B cell (primary cell): ENCODE results near the gene GADL1.

Experiments
- CTCF ChIP-seq: fragments of 200-600 bp; IDR thresholded peaks from one replicate; pipeline ENCODE4 v1.8.0; 2022; ENCODE audit warnings: antibody characterized with exemption, mild to moderate bottlenecking
- EZH2 ChIP-seq: IDR thresholded peaks from 2 replicates; pipeline ENCODE4 v1.6.1; 2012; ENCODE audit warnings: borderline replicate concordance, low read depth, mild to moderate bottlenecking, moderate library complexity, low read length; ENCODE audit not compliant: insufficient read depth, poor library complexity, severe bottlenecking

GRCh38 chr3:30858894-30859389 lies 35.5 kb downstream of the GADL1 start:
- TF ChIP-seq EZH2 (no peak), CTCF (no peak)
